Subcutaneous adipose tissue (tissue), 4 donors: Measurements from ENCODE around the gene IFT43. TPM values are rescaled to one million over a fixed set of nuclear protein-coding genes. Genes with fewer than 3 reads are reported as not detected.

Experiments used
- CTCF ChIP-seq: fragments of 450-650 bp; IDR thresholded peaks from one replicate; pipeline ENCODE4 v1.5.1; 2016; ENCODE audit warnings: low read depth, mild to moderate bottlenecking, control low read depth, antibody characterized with exemption, moderate library complexity
- total RNA-seq, 4 donors: library from RNA; depleted of rRNA; stranded (reverse); fragments of >200 nt; gene quantifications; one replicate each; pipeline ENCODE4 v1.1.0, GENCODE V29; 2016

IFT43 gene
- total RNA-seq, 4 donors from 2014 or later: 25.3 to 38.2 (median 28.9) TPM

DNA sequence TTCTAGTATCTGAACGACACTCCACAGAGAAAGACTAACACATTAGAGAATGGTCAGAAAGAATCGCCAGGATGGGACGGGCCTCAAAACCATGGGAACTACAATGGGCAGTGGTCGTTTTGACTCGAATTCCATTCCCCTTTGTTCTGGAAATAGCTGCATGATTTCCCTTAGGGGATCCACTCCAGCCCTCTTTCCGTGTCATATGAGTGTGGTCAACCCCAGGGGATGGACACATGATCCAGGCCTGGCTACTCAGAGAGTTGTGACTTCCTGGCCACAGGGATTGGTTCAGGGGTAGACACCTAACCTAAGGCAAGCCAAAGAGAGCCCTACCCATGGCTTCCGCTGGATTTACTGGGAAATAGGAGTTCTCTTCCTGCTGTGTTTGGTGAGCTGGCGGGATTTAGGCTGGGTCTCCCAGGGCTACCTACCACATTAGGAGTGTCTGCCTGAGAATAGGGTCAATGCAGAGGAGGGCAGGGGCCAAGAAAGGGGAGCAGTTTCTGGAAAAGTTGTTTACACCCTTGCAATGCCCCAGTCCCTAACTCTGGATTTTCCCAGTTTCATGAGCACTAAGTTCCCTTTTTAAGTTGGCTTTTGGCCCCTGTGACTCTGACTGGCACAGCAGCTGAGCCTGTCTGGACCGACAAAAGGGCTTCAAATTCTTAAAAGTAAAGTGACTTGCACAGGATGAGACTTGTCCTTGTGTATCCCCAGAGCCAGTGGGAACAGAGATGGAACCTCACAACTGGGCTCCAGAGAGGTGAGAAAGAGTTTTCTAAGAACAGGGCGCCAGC lies 138.1 kb downstream of the IFT43 start:
- TF ChIP-seq CTCF: no peak

DNA sequence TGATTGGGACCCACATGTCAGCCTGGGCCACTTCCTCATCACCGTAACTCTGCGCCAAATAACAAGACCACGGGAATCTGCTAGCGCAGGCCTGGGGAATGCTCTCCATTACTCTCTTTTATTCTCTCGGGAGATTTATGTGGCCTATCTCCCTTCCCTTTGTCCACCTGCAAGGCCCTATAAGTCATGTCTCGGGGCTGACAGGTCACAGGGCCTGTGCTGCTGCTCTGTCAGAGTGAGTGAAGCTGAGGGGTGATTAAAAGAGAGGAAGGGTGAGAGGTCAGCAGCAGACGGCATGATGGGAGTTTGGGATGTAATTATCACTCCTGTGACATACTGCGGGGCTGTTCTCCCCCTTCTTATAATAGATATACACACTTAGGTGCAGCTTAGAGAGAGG lies 139.9 kb downstream of the IFT43 start:
- TF ChIP-seq CTCF: no peak

DNA sequence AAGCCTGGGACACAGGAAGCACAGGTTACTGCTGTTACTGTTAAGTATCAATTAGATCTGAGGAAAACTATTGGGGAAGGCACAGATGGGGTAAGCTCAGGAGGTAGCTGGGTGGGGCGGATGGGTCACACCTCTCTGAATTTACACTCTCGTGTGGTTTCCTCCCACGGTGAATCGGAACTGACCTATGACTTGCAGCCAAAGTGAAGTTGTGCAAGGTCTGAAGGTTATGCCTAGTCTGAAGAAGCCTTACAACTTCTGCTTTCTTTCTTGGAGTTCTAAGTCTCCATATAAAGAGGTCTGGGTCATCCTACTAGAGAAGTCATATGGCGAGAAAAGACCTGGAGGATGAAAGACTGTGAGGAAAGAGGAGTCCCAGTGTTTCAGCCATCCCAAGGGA lies 140.5 kb downstream of the IFT43 start:
- no peak for TF ChIP-seq CTCF

DNA sequence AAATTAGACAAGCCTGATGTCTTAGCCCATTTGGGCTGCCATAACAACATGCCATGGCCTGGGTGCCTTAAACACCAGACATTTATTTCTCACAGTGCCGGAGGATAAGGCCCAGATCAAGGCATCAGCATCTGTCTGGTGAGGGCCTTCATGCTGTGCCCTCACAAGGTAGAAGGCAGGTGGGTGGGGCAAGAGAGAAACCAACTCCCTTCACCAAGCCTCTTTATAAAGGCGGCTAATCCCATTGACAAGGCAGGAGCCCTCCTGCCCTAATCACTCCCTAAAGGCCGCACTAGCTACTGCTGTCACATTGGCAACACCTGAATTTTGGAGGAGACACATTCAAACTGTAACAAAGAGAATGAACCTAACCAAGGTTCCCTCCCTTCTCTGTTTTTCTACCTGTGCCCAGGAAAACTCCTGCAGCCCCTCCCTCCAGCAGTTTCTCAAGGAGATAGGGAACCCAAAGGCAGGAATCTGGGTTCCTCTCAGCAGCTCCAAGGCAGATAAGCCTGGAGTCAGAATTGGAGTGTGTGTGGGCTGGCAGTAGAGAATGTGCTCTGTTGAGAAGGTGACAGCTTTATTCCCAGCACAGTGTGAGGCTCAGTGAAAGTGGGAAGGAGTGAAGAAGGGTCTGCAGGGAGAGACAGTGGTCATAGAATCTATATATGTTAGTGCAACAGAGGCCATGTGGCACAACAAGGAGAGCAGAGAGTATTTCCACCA lies 144.5 kb downstream of the IFT43 start:
- TF ChIP-seq CTCF: no peak

- TF ChIP-seq CTCF: no peak
Measured at GRCh38 chr14:76131071-76131965, 145.8 kb downstream of the IFT43 start.

DNA sequence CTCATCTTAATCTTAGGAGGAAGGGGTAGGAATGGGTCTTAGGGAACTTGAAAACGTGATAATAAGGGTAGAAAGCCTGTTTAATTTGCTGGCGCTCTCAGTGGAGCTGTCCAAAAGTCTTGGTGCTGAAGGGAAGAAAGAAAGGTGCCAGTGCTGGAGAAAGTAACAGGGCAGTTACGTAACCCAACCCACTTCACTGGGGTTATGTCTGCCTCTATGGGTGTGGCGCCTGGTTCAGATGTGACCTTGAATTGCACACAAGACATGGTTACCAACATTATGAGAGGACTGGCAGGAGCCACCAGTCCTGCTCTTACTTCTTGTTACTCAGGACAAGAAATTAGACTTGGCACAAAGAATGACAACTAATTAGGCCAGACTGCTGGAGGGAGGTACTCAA lies 147.5 kb downstream of the IFT43 start:
- no peak for TF ChIP-seq CTCF

Other genes with a start within 250 kb of the IFT43 start
- gene TGFB3, start 3.8 kb upstream of the IFT43 start, total RNA-seq: 10 to 100 TPM in 1 of 4 donors, 1 to 10 TPM in 3; 2.3 to 10.9 (median 7.1) TPM
- 10 to 100 TPM; 47.1 to 67.1 (median 58.4) TPM for gene GPATCH2L, start 166.2 kb downstream of the IFT43 start, total RNA-seq